HG02623 (cell line): ENCODE data around the gene NAT16.
"Not testable (repeated sequence)": the region's sequence is repeated elsewhere in the genome, so short reads cannot be mapped to it uniquely, and the experiment has no call there.

Experiments used
- ATAC-seq: cut with Tn5 transposase; IDR thresholded peaks from one replicate; pipeline ENCODE4 v1.9.1; 2021; ENCODE audit warnings: moderate library complexity; ENCODE audit not compliant: unreplicated experiment

The NAT16 gene

GRCh38 chr7:101202603-101202918, 22.5 kb upstream of the NAT16 start:
- ATAC-seq, result no peak

GRCh38 chr7:101201695-101202602, 21.9 kb upstream of the NAT16 start:
- ATAC-seq, result no peak

- ATAC-seq, result no peak
These were observed 20.9 kb upstream of the NAT16 start, which contains the start of gene MOGAT3 for GRCh38 chr7:101200862-101201599. Gene MOGAT3, minus strand, starts transcription at chr7:101201036. Its CDS starts 182 bp downstream, at chr7:101200854.

- no peak for ATAC-seq
These were observed 20.4 kb upstream of the NAT16 start for GRCh38 chr7:101200504-101200861.

- not testable (repeated sequence) for ATAC-seq
These were observed 19.4 kb upstream of the NAT16 start for GRCh38 chr7:101199522-101199921.

- ATAC-seq, result no peak
These were observed 18.4 kb upstream of the NAT16 start for GRCh38 chr7:101198476-101198875.

GRCh38 chr7:101197991-101198390, 17.9 kb upstream of the NAT16 start:
- no peak for ATAC-seq

GRCh38 chr7:101195884-101196283, 15.8 kb upstream of the NAT16 start:
- ATAC-seq, result no peak

- ATAC-seq, result no peak
These were observed 9.0 kb upstream of the NAT16 start for GRCh38 chr7:101189109-101189508.

GRCh38 chr7:101186844-101187428, 6.8 kb upstream of the NAT16 start:
- ATAC-seq, result no peak

- ATAC-seq, result no peak
These were observed 6.1 kb upstream of the NAT16 start for GRCh38 chr7:101186194-101186593.

- ATAC-seq, result no peak
These were observed 5.3 kb upstream of the NAT16 start for GRCh38 chr7:101185258-101185839.

- no peak for ATAC-seq
These were observed 380 bp downstream of the NAT16 start for GRCh38 chr7:101179713-101180112.

- no peak for ATAC-seq
These were observed 976 bp downstream of the NAT16 start for GRCh38 chr7:101179117-101179516.

GRCh38 chr7:101177644-101178043, 2.4 kb downstream of the NAT16 start:
- ATAC-seq, result no peak

GRCh38 chr7:101175664-101176063, 4.4 kb downstream of the NAT16 start:
- ATAC-seq, result no peak

GRCh38 chr7:101174322-101174854, 5.7 kb downstream of the NAT16 start:
- ATAC-seq, result no peak

- no peak for ATAC-seq
These were observed 6.3 kb downstream of the NAT16 start for GRCh38 chr7:101173752-101174244.

- ATAC-seq, result no peak
These were observed 7.0 kb downstream of the NAT16 start for GRCh38 chr7:101172854-101173751.
